MG63 (cell line): Measurements from ENCODE around the gene C5orf58. TPM values are rescaled to one million over a fixed set of nuclear protein-coding genes. Genes with fewer than 3 reads are reported as not detected.
"Not testable (repeated sequence)": the region's sequence is repeated elsewhere in the genome, so short reads cannot be mapped to it uniquely, and the experiment has no call there.

Source experiments
- DNase-seq: peaks from one replicate; pipeline ENCODE4 v3.0.0-alpha.2; 2020
- H3K27me3 ChIP-seq: fragments of 250-450 bp; sonication (Bioruptor Pico); 2 replicates; pipeline ENCODE4 v1.5.1; 2020; ENCODE audit warnings: mild to moderate bottlenecking, moderate library complexity
- H3K36me3 ChIP-seq: fragments of 250-450 bp; sonication (Bioruptor Pico); 2 replicates; pipeline ENCODE4 v1.5.1; 2020; ENCODE audit warnings: mild to moderate bottlenecking, moderate library complexity
- H3K4me3 ChIP-seq: fragments of 250-450 bp; sonication (Bioruptor Pico); 2 replicates; pipeline ENCODE4 v1.5.1; 2020; ENCODE audit warnings: mild to moderate bottlenecking, moderate library complexity
- H3K9me3 ChIP-seq: fragments of 250-450 bp; sonication (Bioruptor Pico); 2 replicates; pipeline ENCODE4 v1.5.1; 2020; ENCODE audit warnings: mild to moderate bottlenecking, moderate library complexity
- total RNA-seq: library from RNA; depleted of rRNA; stranded (reverse); fragments of >200 nt; shearing (Covaris generic); gene quantifications from 2 replicates; pipeline ENCODE4 v1.2.3, GENCODE V29; 2014; ENCODE audit warnings: low replicate concordance

The C5orf58 gene
- total RNA-seq, 1 experiment from 2014 or later, result not detected

GRCh38 chr5:170217831-170218230 is 15.0 kb upstream of the C5orf58 start:
- Histone ChIP-seq H3K9me3 (peaks cover 4% of the 10 kb centered on the region; the same call in 1 of the 2 replicates), H3K27me3 (no peaks in the 10 kb centered on the region), H3K36me3 (no peaks in the 10 kb centered on the region), H3K4me3 (no peak overlapping the region)
- no peak for DNase-seq

GRCh38 chr5:170218726-170219125 is 14.1 kb upstream of the C5orf58 start:
- Histone ChIP-seq H3K27me3 (no peaks in the 10 kb centered on the region), H3K9me3 (peaks cover 3% of the 10 kb centered on the region; the same call in 1 of the 2 replicates), H3K36me3 (no peaks in the 10 kb centered on the region), H3K4me3 (no peak overlapping the region)
- no peak for DNase-seq

- Histone ChIP-seq H3K9me3 (no peaks in the 10 kb centered on the region), H3K4me3 (no peak overlapping the region), H3K27me3 (no peaks in the 10 kb centered on the region), H3K36me3 (no peaks in the 10 kb centered on the region)
- peak; percentile 65 for DNase-seq
These were observed 13.2 kb upstream of the C5orf58 start for GRCh38 chr5:170219615-170220014.

GRCh38 chr5:170220191-170220590 is 12.6 kb upstream of the C5orf58 start:
- Histone ChIP-seq H3K4me3 (no peak overlapping the region), H3K27me3 (no peaks in the 10 kb centered on the region), H3K36me3 (no peaks in the 10 kb centered on the region), H3K9me3 (no peaks in the 10 kb centered on the region)
- DNase-seq, result no peak

- DNase-seq, result no peak
- no peaks in the 10 kb centered on the region for H3K36me3 ChIP-seq
These were observed 11.5 kb upstream of the C5orf58 start for GRCh38 chr5:170221327-170221741.

GRCh38 chr5:170223360-170223759 is 9.4 kb upstream of the C5orf58 start:
- Histone ChIP-seq H3K36me3 (no peaks in the 10 kb centered on the region), H3K27me3 (no peaks in the 10 kb centered on the region), H3K4me3 (no peak overlapping the region), H3K9me3 (no peaks in the 10 kb centered on the region)
- DNase-seq, result no peak

More at GRCh38 chr5:170221327-170221741, 11.5 kb upstream of the C5orf58 start:
- Histone ChIP-seq H3K27me3 (no peaks in the 10 kb centered on the region), H3K9me3 (no peaks in the 10 kb centered on the region), H3K4me3 (no peak overlapping the region)

GRCh38 chr5:170223906-170224305 is 8.9 kb upstream of the C5orf58 start:
- Histone ChIP-seq H3K27me3 (no peaks in the 10 kb centered on the region), H3K4me3 (no peak overlapping the region), H3K9me3 (no peaks in the 10 kb centered on the region), H3K36me3 (no peaks in the 10 kb centered on the region)
- no peak for DNase-seq

- H3K36me3 ChIP-seq, result no peaks in the 10 kb centered on the region
- no peaks in the 10 kb centered on the region for H3K9me3 ChIP-seq
- no peak overlapping the region for H3K4me3 ChIP-seq
- no peaks in the 10 kb centered on the region for H3K27me3 ChIP-seq
- peak; percentile 59 for DNase-seq
These were observed 7.3 kb upstream of the C5orf58 start for GRCh38 chr5:170225326-170226128.

- H3K4me3 ChIP-seq, result no peak overlapping the region
- H3K9me3 ChIP-seq, result no peaks in the 10 kb centered on the region
- no peak for DNase-seq
- no peaks in the 10 kb centered on the region for H3K27me3 ChIP-seq
- no peaks in the 10 kb centered on the region for H3K36me3 ChIP-seq
These were observed 6.6 kb upstream of the C5orf58 start for GRCh38 chr5:170226129-170226615.

GRCh38 chr5:170226661-170227060 is 6.1 kb upstream of the C5orf58 start:
- DNase-seq, result no peak
- Histone ChIP-seq H3K4me3 (no peak overlapping the region), H3K9me3 (no peaks in the 10 kb centered on the region), H3K36me3 (no peaks in the 10 kb centered on the region), H3K27me3 (no peaks in the 10 kb centered on the region)

- no peaks in the 10 kb centered on the region for H3K36me3 ChIP-seq
- no peaks in the 10 kb centered on the region for H3K9me3 ChIP-seq
- H3K4me3 ChIP-seq, result no peak overlapping the region
- DNase-seq, result no peak
- no peaks in the 10 kb centered on the region for H3K27me3 ChIP-seq
These were observed 3.9 kb upstream of the C5orf58 start for GRCh38 chr5:170228762-170229435.

- Histone ChIP-seq H3K27me3 (peaks cover 19% of the 10 kb centered on the region), H3K4me3 (no peak overlapping the region)
These were observed 640 bp downstream of the C5orf58 start for GRCh38 chr5:170233358-170233892.

GRCh38 chr5:170235876-170236864 is 3.4 kb downstream of the C5orf58 start:
- Histone ChIP-seq H3K4me3 (no peak overlapping the region), H3K27me3 (peaks cover 29% of the 10 kb centered on the region), H3K36me3 (no peaks in the 10 kb centered on the region), H3K9me3 (no peaks in the 10 kb centered on the region; the same call in 1 of the 2 replicates)
- DNase-seq, result no peak

More at GRCh38 chr5:170233358-170233892, 640 bp downstream of the C5orf58 start:
- no peak for DNase-seq
- H3K9me3 ChIP-seq, result no peaks in the 10 kb centered on the region
- no peaks in the 10 kb centered on the region for H3K36me3 ChIP-seq

- DNase-seq, result no peak
- Histone ChIP-seq H3K9me3 (no peaks in the 10 kb centered on the region; the same call in 1 of the 2 replicates), H3K4me3 (no peak overlapping the region), H3K27me3 (peaks cover 29% of the 10 kb centered on the region), H3K36me3 (no peaks in the 10 kb centered on the region)
These were observed 5.8 kb downstream of the C5orf58 start for GRCh38 chr5:170238456-170239196.

- H3K36me3 ChIP-seq, H3K9me3 ChIP-seq, DNase-seq, H3K4me3 ChIP-seq: not testable (repeated sequence)
- peaks cover 49% of the 10 kb centered on the region for H3K27me3 ChIP-seq
These were observed 12.7 kb downstream of the C5orf58 start for GRCh38 chr5:170245436-170245835.
